Small intestine (tissue), 16 donors: Measurements from ENCODE around the gene CCT4. TPM values are rescaled to one million over a fixed set of nuclear protein-coding genes. Genes with fewer than 3 reads are reported as not detected.
A peak's percentile ranks its signal among the peaks of the same experiment; 100 is the strongest.

Source experiments
- DNase-seq, 2 donors: peaks; one replicate each; pipeline versions ENCODE4 v3.0.0 to v3.0.0-alpha.2; 2013
- FAIRE-seq: peaks from 2 replicates; lab custom pipeline; 2012; peaks lifted over from hg19 to GRCh38; lab: Jason Lieb, UNC
- H3K27ac ChIP-seq, 3 donors: one replicate each; pipeline ENCODE4 v1.5.1; 2013; ENCODE audit warnings: low read length in 2 of 3, mild to moderate bottlenecking in 2 of 3, control low read depth in 1 of 3, inconsistent platforms in 1 of 3, low read depth in 1 of 3, moderate library complexity in 1 of 3
- H3K27me3 ChIP-seq, 3 donors: one replicate each; pipeline ENCODE4 v1.6.1; 2013; ENCODE audit warnings: low read length in 3 of 3, inconsistent platforms in 1 of 3; ENCODE audit not compliant: control insufficient read depth in 3 of 3, insufficient read depth in 3 of 3
- H3K36me3 ChIP-seq, 3 donors: one replicate each; pipeline ENCODE4 v1.6.1; 2013; ENCODE audit warnings: low read length in 3 of 3, inconsistent platforms in 1 of 3, low read depth in 1 of 3, mild to moderate bottlenecking in 1 of 3, moderate library complexity in 1 of 3; ENCODE audit not compliant: control insufficient read depth in 3 of 3, insufficient read depth in 2 of 3
- H3K4me1 ChIP-seq, 3 donors: one replicate each; pipeline ENCODE4 v1.6.1; 2013; ENCODE audit warnings: low read length in 2 of 3, inconsistent platforms in 1 of 3, low read depth in 1 of 3, mild to moderate bottlenecking in 1 of 3, moderate library complexity in 1 of 3; ENCODE audit not compliant: control insufficient read depth in 3 of 3, insufficient read depth in 2 of 3
- H3K4me3 ChIP-seq, 3 donors: one replicate each; pipeline ENCODE4 v1.5.1; 2013; ENCODE audit warnings: low read length in 3 of 3, control low read depth in 1 of 3, inconsistent platforms in 1 of 3, low read depth in 1 of 3, mild to moderate bottlenecking in 1 of 3, moderate library complexity in 1 of 3
- H3K9me3 ChIP-seq, 2 donors: one replicate each; pipeline ENCODE4 v1.6.1; 2013; ENCODE audit warnings: low read depth in 1 of 2, low read length in 1 of 2; ENCODE audit not compliant: control insufficient read depth in 2 of 2, insufficient read depth in 1 of 2
- WGBS, 3 donors: extraction: QIAGEN DNeasy Blood & Tissue Kit; methylation state at CpG; one replicate each; pipeline ENCODE4 v1.1.7; 2013; 5-methylcytosine and 5-hydroxymethylcytosine counted together
- long read RNA-seq, 10 donors: transcript quantifications; one replicate each; lab custom pipeline, GENCODE V29; 2026
- polyA plus RNA-seq, 4 donors: library from polyadenylated mRNA; stranded (reverse) in 3 of 4; unstranded in 1 of 4; fragments of 200-250 nt in 3 of 4; fragments of 120-200 nt in 1 of 4; gene quantifications; one replicate each; pipeline versions ENCODE4 v1.2.1 to v1.2.3, GENCODE V29; 2013
- donor health status: healthy with polysubstance abuse.
- donor health status: control.
- donor health status: control.
- donor health status: Bipolar disorder and iron deficiency.
- donor health status: healthy.

CCT4 gene
- 100 to 1,000 TPM in 2 of 4 donors, 10 to 100 TPM in 2; 36.9 to 115 (median 72.3) TPM for polyA plus RNA-seq
- long read RNA-seq, donor 1: 0 reads
- long read RNA-seq, donor 2, transcript CCT4-201 (14 exons, 2,520 nt): major isoform, 21 of 58 reads
- long read RNA-seq, donor 2, partial matches to known transcripts: 37 of 58 reads
- long read RNA-seq, donor 2, other reads (novel, unspliced or antisense): 0 of 58 reads
- long read RNA-seq, donor 3, transcript CCT4-201 (14 exons, 2,520 nt): major isoform, 18 of 128 reads
- long read RNA-seq, donor 3, partial matches to known transcripts: 110 of 128 reads
- long read RNA-seq, donor 3, other reads (novel, unspliced or antisense): 0 of 128 reads
- long read RNA-seq, donor 4: 0 reads
- long read RNA-seq, donor 5, transcript CCT4-201 (14 exons, 2,520 nt): major isoform, 5 of 45 reads
- long read RNA-seq, donor 5, partial matches to known transcripts: 40 of 45 reads
- long read RNA-seq, donor 5, other reads (novel, unspliced or antisense): 0 of 45 reads
- long read RNA-seq, donor 6, transcript CCT4-201 (14 exons, 2,520 nt): major isoform, 32 of 96 reads
- long read RNA-seq, donor 6, partial matches to known transcripts: 64 of 96 reads
- long read RNA-seq, donor 6, other reads (novel, unspliced or antisense): 0 of 96 reads
- long read RNA-seq, donor 7: 0 reads
- long read RNA-seq, donor 8, partial matches to known transcripts: 0 of 3 reads
- long read RNA-seq, donor 8, other reads (novel, unspliced or antisense): 0 of 3 reads
- long read RNA-seq, donor 9, transcript CCT4-201 (14 exons, 2,520 nt): major isoform, 6 of 18 reads
- long read RNA-seq, donor 9, partial matches to known transcripts: 12 of 18 reads
- long read RNA-seq, donor 9, other reads (novel, unspliced or antisense): 0 of 18 reads
- long read RNA-seq, donor 10, transcript CCT4-201 (14 exons, 2,520 nt): major isoform, 44 of 167 reads
- long read RNA-seq, donor 10, partial matches to known transcripts: 123 of 167 reads
- long read RNA-seq, donor 10, other reads (novel, unspliced or antisense): 0 of 167 reads

GRCh38 chr2:61888267-61889055 is at the start of gene CCT4:
Gene CCT4 (minus strand): TSS chr2:61888656. CDS start chr2:61888507, 149 bp downstream.
- Histone ChIP-seq H3K36me3 (peaks cover 0 to 24% (median 0%) of the 10 kb centered on the region in 3 donors), H3K27ac (peak within 1 kb of the TSS; percentile 80 to 100 (median 97)), H3K4me1 (peaks cover 2 to 5% (median 2%) of the 10 kb centered on the region in 3 donors), H3K4me3 (peak within 1 kb of the TSS; percentile 63 to 93 (median 89)), H3K27me3 (no peaks in the 10 kb centered on the region), H3K9me3 (no peaks in the 10 kb centered on the region)
- DNase-seq (peak; percentile 85 to 96), FAIRE-seq (no peak)
- 1% methylated on average over 63 to 74 of the region's 74 CpGs for WGBS, 3 donors

GRCh38 chr2:61937886-61938285 is 49.4 kb upstream of the CCT4 start:
- 83 to 90% (median 90%) methylated on average over 5 of the region's 5 CpGs for WGBS, 3 donors
- Histone ChIP-seq H3K27me3 (no peaks in the 10 kb centered on the region), H3K4me3 (no peak overlapping the region), H3K4me1 (peaks cover 0 to 3% (median 0%) of the 10 kb centered on the region in 3 donors), H3K27ac (no peak overlapping the region), H3K9me3 (peaks cover 0 to 6% of the 10 kb centered on the region in 2 donors), H3K36me3 (peaks cover 0 to 5% (median 0%) of the 10 kb centered on the region in 3 donors)
- DNase-seq (no peak), FAIRE-seq (no peak)

GRCh38 chr2:61937098-61937497 is 48.6 kb upstream of the CCT4 start:
- Histone ChIP-seq H3K36me3 (peaks cover 0 to 9% (median 0%) of the 10 kb centered on the region in 3 donors), H3K27me3 (no peaks in the 10 kb centered on the region), H3K9me3 (peaks cover 0 to 10% of the 10 kb centered on the region in 2 donors), H3K4me3 (no peak overlapping the region), H3K27ac (no peak overlapping the region), H3K4me1 (peaks cover 0 to 3% (median 0%) of the 10 kb centered on the region in 3 donors)
- 85 to 90% (median 89%) methylated on average over 3 of the region's 3 CpGs for WGBS, 3 donors
- FAIRE-seq (no peak), DNase-seq (no peak)

- Histone ChIP-seq H3K4me1 (peaks cover 0 to 4% (median 0%) of the 10 kb centered on the region in 3 donors), H3K36me3 (peaks cover 0 to 23% (median 0%) of the 10 kb centered on the region in 3 donors), H3K4me3 (no peak overlapping the region), H3K9me3 (peaks cover 0 to 16% of the 10 kb centered on the region in 2 donors), H3K27ac (peak overlapping the region in 2 of 3 donors; percentile 16 to 62), H3K27me3 (no peaks in the 10 kb centered on the region)
- 49 to 81% (median 56%) methylated on average over 5 of the region's 5 CpGs for WGBS, 3 donors
- DNase-seq: peak; percentile 42 to 80
- no peak for FAIRE-seq
These were observed 40.5 kb upstream of the CCT4 start for GRCh38 chr2:61928826-61929461.

- no peak overlapping the region for H3K27ac ChIP-seq
- H3K27me3 ChIP-seq: no peaks in the 10 kb centered on the region
- peaks cover 0 to 3% of the 10 kb centered on the region in 2 donors for H3K9me3 ChIP-seq
- H3K36me3 ChIP-seq: peaks cover 0 to 14% (median 0%) of the 10 kb centered on the region in 3 donors
- 89 to 90% (median 89%) methylated on average over 8 of the region's 8 CpGs for WGBS, 3 donors
- no peak for FAIRE-seq
- no peak for DNase-seq
- no peak overlapping the region for H3K4me3 ChIP-seq
- peaks cover 0 to 4% (median 0%) of the 10 kb centered on the region in 3 donors for H3K4me1 ChIP-seq
These were observed 38.3 kb upstream of the CCT4 start for GRCh38 chr2:61926531-61927477.

- no peaks in the 10 kb centered on the region for H3K27me3 ChIP-seq
- peaks cover 0 to 3% of the 10 kb centered on the region in 2 donors for H3K9me3 ChIP-seq
- DNase-seq: no peak
- no peak overlapping the region for H3K27ac ChIP-seq
- WGBS, 3 donors: 80 to 89% (median 83%) methylated on average over 15 of the region's 15 CpGs
- peaks cover 0 to 4% (median 0%) of the 10 kb centered on the region in 3 donors for H3K4me1 ChIP-seq
- no peak for FAIRE-seq
- H3K4me3 ChIP-seq: no peak overlapping the region
- H3K36me3 ChIP-seq: peaks cover 0 to 17% (median 0%) of the 10 kb centered on the region in 3 donors
These were observed 36.6 kb upstream of the CCT4 start for GRCh38 chr2:61924895-61925663.
